NCI-H1694 treated with DMSO at 0.1 percent for 48 hours (cell line): ENCODE results near the gene PHF21A.

Experiments
- DNase-seq: peaks from one replicate; lab custom pipeline; 2025; lab: John Stamatoyannopoulos, UW

Gene PHF21A

DNA sequence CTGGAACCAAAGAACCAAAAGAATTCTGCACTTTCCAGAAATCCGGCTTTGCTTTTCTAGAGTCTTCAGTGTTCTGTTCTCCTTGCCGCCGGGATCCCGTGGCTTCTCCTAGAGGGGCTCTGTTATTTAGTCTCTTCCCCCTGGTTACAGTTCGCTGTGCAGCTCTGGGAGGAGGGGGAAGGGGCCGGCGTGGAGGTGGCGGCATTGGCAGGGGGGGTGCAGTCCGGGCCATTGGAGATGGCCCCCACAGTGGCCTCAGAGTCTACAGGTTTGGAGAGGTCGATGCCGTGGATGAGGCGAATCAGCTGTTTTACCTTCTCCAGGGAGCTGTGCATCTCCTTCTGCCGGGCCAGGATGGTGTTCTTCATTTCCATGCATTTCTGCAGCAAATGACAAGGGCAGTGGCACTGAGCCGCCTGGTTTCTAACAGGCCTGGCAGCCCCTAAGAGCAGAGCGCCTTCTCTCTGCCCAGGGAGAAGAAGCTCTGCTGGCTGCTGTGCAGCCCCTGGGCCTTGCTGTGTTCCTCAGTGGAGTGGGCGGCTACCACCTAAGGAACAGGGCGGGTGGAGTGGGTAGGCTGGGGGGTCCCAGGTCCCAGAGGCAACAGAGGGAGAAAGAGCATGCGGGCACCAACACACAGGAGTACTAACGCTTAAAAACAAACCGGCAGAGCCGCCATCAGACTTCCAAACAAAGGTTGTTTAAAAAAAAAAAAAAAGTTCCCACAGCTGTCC is 187.2 kb downstream of the PHF21A start:
- DNase-seq = no peak

DNA sequence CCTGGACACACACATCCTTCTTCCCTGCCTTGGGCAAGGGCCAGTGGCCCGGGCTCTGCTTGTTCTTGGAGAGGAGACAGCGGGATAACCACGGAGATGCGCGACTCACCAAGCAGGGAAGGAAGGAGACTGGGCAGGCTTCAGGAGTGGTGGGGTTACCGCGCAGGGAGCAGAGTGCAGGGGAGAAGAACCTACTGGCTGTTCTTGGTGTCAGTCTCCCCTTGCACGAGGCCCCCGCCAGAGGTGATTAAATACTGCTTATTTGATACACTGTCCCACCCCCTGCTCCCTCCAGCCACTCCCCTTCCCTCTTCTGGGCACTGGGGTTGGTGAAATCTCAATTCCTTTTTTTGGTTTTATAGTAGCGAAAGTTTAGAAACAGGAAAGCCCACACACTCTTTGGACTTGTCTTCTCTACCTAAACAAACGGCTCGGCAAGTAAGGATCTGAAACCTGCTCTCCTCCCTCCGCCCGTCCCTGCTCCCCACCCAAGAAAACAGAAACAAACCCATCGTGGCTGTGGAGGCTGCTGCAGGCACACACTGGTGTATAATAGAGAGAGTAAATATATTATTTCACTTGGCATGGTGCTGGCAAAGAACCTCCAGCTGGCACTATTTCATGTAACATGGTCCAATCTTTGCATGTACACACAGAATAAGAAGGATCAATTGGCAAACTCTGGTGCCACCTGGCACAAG is 188.0 kb downstream of the PHF21A start:
- no peak for DNase-seq

DNA sequence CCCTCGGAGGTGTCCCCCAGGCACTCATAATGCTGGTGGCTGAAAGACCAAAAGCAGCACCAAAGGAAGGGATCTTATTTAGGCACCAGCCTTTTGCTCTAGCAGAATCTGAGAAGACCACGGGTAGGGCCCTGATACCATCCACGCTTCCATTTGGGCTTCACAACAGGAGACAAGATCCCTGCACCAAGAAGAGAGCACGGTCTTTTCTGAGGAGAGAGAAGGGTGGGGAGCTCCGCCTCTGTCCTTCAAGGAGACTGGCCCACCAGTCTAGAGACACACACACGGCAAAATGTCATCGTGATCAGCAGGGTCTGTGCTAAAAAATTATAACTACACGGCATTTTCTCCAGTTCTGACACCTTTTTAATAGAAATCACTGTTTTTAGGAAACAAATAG is 189.0 kb downstream of the PHF21A start:
- DNase-seq = no peak

DNA sequence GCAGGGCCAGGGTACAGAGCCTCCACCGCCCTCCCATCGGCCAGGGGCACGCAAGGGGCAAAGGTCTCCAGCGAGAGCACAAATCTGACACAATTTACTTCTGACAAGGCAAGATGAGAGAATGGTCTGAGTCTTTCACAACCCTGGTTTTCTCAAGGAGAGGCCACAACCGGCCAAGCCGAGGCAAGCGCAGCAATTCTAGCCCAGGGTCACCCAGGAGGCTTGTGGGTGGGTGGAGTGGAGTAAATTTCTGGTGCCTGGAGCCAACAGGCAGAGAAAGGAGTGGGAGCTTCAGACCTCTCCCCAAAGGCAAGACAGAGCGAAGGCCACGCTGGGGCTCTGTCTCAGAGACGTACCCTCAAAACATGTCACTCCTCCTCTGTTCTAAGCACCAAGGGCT is 189.5 kb downstream of the PHF21A start:
- no peak for DNase-seq

DNA sequence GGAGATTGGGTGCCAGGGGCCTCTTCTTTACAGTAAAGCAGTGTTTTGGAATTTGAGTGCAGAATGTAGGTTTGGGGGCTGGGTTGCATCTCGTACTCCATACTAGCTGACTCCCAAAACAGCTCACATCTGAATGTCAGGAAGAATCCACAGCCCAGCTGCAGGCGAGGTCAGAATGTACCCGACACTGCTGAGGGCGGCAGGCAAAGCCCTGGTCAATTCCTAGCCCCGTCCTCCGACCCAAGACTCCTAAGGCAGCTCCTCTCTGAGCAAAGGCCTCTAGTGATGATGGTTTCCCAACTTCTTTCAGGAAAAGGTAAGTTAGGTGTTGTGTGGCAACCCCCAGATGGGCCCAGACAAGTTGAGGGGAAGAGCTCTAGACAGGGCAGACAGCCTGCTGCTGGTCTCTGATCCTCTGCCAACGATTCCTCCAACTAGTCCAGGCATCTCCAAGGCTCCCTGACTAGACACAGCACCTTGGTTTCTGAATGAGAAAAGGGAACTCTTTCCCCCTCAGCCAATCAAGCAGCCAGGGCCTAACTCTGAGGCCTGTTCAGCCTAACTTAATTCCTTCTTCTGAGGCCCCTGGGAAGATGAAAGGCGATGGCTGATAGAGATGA is 190.2 kb downstream of the PHF21A start:
- DNase-seq = no peak

DNA sequence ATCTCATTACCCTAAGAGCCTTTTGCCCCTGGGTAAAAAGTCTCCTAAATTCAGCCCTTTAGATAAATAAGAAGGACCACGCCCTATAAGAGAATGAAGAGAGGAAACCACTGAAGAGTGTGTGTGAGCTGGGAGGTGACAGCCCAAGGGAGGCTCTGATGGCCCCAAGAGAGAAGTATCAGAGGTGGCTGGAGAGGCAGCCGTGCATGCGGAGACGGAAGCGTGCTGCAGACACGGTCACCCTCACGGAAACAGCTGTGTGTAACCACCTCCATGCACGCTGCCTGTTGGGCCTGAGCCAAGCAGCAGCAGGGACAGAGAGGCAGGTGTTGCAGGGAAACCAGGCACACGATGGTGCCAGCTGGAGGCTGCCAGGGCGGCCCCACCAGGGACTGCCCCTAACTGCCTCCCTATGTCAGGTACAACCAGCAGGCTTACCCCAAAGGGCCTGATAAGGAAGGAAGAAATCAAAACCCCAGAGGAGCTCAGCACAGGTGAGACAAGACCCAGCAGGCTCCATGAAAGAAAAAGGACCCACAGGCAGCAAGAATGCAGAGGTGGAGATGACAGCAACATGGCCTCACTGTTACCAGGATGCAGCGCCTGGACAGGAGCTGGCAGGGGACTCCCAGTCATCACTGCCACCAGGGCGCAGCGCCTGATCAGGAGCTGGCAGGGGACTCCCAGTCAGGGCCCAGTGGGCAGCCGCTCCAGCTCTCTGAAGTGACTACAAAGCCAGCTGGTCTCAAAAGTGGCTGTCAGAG is 191.0 kb downstream of the PHF21A start:
- peak; percentile 29 for DNase-seq

DNA sequence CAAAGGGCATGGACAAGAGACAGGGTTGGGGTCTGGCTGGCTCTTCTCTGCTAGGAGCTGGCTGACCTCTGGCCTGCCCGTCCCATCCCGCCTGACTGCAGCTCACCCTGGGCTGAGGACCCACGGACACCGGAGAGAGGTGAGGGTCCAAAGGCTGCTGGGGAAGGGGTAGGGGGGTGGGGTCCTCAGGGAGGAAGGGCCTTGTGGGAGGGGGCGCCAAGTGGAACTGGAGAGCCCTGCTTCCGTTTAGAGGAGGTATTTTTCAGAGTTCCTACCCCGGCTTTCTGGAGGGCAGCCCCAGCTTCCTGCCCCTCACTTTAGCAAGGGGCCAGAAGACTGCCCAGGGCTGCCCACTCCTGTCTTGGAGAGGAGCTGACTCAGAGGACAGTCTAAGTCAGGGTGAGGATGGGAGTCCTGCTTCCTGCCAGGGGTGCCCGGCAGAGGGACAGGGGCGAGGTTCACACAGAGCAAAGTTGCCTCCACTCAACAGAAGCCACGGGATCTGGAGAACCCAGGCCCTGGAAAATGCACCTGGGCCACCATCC is 191.7 kb downstream of the PHF21A start:
- DNase-seq = no peak

DNA sequence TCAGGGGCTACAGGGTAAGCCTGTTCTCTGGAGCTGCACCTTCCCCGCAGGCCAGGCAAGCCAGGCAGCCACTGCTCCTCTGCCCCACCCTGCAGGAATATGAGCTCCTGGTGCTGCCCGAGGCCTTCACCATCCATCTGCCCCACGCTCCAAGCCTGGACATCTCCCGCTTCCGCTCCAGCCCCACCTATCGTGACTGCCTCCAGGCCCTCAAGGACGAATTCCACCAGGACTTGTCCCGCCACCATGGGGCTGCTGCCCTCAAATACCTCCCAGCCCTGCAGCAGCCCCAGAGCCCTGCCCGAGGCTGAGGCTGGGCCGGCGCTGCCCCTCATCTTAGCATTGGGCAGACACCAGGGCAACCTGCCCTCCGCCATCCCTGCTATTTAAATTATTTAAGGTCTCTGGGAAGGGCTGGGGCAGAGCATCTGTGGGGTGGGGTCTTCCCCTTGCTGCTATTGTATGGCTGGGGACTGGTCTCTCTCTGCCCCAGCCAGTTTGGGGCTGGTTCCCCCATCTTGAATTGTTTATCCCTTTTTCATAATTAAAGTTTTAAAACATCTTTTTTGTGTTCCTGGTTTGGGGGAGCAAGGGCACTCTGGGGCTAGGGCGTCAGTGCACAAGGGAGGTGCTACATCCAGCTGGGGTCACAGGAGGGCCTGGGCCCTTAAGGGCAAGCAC is 192.6 kb downstream of the PHF21A start:
- no peak for DNase-seq

DNA sequence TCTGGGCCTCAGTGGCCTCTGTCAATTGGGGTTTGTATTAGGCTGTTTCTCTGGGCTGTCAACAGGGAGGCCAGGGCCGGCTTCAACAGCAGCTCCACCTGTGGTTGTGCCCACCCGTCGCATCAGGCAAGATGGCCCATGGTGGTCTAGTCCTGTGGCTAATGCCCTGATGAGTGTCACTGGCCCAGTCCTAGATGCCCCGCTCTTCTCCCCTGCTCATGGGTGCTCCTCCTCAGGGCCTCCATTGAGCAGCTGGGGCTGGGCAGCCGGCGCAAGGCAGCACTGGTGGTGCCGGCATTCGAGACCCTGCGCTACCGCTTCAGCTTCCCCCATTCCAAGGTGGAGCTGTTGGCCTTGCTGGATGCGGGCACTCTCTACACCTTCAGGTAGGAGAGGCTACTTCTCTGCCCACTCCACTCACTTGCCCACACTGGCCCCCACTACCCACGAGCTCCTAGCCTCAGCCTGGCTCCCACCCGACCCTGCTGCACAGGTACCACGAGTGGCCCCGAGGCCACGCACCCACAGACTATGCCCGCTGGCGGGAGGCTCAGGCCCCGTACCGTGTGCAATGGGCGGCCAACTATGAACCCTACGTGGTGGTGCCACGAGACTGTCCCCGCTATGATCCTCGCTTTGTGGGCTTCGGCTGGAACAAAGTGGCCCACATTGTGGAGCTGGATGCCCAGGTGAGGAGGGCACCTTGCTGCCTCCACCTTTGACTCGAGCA is 193.4 kb downstream of the PHF21A start:
- no peak for DNase-seq

DNA sequence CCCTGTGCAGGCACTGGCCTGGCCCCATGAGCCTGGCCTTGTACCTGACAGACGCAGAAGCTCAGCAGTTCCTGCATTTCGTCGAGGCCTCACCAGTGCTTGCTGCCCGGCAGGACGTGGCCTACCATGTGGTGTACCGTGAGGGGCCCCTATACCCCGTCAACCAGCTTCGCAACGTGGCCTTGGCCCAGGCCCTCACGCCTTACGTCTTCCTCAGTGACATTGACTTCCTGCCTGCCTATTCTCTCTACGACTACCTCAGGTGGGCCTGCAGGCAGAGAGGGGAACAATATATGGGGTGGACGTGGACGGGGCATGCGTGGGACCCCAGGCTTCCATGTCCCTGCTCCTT is 193.9 kb downstream of the PHF21A start:
- no peak for DNase-seq

DNA sequence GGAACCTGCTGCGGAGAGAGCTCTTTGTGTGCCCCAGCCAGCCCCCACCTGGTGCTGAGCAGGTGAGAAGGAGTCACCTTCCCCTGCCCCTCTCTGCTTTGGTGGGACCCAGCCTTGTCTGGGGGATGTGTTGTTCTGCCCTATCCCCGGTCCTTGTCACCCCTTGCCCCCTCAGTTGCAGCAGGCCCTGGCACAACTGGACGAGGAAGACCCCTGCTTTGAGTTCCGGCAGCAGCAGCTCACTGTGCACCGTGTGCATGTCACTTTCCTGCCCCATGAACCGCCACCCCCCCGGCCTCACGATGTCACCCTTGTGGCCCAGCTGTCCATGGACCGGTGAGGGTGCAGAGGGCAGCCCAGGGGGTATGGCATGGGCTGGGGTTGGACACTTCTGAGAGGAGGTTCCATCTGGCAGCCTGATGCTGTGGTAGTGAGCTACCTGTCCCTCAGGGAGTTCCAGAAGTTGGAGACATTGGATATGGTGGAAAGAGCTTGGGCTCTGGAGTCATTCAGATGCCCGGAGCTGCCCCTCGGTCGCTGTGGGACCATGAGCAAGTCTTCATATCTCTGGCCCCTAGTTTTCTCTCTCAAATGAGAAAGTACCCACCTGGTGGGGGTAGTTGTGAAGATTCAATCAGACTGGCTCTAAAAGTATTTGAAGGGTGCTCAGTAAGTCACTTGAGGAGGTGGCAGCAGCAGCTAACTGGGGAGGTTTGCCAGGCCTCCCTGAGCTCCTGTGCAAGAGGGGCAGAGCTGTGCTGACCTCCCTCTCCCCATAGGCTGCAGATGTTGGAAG is 194.5 kb downstream of the PHF21A start:
- DNase-seq = no peak

DNA sequence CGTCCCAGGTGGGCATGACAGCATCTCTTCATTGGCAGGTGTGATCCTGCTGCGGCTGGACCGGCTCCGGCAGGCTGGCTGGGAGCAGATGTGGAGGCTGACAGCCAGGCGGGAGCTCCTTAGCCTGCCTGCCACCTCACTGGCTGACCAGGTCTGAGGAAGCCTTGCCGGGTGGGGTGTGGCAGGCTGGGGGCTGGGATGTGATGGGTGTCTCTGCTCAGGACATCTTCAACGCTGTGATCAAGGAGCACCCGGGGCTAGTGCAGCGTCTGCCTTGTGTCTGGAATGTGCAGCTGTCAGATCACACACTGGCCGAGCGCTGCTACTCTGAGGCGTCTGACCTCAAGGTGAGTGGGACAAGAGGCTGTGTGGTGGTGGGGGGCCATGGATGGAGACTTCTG is 195.3 kb downstream of the PHF21A start:
- no peak for DNase-seq

DNA sequence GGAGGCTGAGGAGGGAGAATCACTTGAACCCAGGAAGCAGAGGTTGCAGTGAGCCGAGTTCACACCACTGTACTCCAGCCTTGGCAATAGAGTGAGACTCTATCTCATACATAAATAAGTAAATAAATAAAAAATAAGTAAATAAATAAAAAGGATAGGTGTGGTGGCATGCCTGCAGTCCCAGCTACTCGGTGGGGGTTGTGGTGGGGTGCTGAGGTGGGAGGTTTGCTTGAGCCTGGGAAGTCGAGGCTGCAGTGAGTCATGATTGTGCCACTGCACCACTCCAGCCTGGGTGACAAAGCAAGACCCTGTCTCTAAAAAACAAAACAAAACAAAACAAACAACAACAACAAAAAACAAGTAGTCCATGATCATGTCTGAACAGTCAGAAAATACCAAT is 195.7 kb downstream of the PHF21A start:
- no peak for DNase-seq

DNA sequence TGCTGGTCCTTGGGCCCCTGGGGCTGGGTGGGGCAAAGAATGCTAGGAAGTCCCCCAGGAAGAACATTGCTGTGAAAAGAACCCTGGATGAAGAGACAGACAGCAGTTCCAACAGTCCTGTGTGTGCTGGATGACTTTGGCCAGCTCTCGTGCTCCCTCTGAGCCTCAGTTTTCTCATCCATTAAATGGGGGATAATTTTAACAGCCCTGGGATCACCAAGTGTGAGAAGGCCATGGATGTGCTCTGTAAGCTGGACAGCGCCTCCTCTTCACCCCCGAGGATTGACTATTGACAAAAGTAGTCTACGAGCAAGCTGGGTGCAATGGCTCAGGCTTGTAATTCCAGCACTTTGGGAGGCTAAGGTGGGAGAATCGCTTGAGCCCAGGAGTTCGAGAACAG is 196.3 kb downstream of the PHF21A start:
- no peak for DNase-seq

DNA sequence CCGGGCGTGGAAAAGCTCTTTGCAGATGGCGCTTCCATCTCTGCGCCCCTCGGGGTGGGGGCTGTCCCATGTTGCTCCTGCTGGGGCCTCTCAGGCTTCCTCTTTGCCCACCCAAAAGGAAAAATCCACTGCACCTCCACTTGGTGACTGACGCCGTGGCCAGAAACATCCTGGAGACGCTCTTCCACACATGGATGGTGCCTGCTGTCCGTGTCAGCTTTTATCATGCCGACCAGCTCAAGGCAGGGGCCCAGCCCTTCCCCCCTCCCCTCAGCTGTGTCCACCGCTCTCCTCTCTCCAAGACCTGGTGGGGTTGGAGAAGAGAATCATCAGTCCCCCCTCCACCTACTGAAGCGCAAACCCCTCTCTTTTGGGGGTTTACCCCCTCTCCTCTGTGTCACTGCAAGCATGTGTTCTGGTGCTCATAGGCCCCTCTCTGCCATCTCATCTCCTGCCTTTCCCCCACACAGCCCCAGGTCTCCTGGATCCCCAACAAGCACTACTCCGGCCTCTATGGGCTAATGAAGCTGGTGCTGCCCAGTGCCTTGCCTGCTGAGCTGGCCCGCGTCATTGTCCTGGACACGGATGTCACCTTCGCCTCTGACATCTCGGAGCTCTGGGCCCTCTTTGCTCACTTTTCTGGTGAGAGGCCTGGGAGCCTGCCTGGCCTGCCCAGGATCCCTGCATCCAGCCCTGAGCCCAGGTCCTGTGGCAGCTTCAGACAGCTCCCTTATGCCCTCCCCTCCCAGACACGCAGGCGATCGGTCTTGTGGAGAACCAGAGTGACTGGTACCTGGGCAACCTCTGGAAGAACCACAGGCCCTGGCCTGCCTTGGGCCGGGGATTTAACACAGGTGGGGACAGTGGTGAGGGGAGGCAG is 197.0 kb downstream of the PHF21A start:
- DNase-seq = no peak

DNA sequence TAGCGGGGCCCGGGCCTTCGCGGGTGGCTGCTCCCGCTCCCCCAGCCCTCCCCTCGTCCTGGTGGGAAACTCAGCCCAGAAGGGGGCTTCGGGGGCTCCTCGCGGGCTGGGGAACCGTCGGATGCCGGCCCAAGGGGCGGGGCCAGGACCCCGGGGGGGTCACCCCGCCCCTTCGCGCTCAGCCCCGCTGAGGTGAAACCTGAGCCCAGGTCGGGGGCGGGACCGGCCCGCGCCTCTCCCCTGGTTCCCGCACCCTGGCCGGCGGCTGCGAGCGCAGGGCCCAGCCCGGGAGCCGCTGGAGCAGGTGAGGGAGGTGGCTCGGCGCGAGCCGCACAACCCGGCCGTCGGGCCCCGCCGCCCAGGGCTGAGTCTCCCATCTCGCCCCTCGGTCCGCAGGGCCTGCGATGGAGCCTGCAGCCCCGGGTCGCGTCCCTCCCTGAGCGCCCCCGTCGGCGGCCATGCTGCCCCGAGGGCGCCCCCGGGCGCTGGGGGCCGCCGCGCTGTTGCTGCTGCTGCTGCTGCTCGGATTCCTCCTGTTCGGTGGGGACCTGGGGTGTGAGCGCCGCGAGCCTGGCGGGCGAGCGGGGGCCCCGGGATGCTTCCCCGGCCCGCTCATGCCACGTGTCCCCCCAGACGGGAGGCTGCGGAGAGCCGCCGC is 198.7 kb downstream of the PHF21A start, which contains the start of gene LARGE2:
LARGE2 (plus strand) TSS at position 232 of the 658 bp plus-strand sequence; CDS start at position 459, 227 bp downstream.
- no peak for DNase-seq

DNA sequence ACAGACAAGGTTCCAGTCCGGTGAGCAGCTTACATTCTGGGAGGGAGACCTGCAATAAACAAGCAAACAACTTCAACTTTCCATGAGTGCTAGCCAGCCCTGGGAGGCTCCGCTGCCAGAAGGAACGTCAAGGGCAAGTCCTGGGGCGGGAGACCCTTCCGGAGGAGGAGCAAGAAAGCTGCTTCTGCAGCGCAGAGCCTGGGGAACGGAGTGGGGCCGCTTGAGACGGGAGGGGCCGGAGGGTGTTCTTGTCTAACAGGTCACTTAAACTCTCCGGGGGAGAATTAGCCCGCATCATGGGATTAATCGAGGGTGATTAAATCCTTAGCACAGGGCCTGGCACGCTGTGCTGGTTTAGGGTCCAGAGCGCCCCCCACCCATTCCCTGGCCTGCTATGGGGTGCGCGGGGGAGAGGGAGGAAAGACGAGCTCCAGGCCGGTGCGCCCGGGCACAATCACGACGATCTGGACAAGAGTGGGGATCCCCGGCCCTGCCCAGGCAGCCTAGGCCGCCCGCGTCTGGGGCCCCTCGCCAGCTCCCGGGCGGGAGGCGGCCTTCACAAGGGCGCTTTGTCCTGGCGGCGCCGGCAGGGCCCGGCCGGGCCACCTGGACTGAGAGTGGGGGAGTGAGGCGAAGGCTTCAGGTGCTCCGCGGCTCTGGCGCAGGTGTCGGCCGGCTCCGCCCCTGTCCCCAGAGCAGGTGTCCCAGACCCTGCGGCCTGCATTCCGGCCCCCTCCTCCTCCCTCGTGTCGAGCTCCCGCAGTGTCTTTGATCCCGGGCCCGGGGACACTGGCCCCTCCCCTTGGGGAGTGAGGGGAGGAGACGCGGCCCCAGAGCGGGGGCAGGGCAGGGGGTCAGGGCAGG is 199.5 kb downstream of the PHF21A start:
- DNase-seq = no peak
